NCI-H1092 treated with DMSO at 0.1 percent for 48 hours (cell line): ENCODE measurements around the gene ZNF333.

ENCODE experiments used
- DNase-seq: peaks from one replicate; lab custom pipeline; 2025; lab: John Stamatoyannopoulos, UW

The ZNF333 gene

DNA sequence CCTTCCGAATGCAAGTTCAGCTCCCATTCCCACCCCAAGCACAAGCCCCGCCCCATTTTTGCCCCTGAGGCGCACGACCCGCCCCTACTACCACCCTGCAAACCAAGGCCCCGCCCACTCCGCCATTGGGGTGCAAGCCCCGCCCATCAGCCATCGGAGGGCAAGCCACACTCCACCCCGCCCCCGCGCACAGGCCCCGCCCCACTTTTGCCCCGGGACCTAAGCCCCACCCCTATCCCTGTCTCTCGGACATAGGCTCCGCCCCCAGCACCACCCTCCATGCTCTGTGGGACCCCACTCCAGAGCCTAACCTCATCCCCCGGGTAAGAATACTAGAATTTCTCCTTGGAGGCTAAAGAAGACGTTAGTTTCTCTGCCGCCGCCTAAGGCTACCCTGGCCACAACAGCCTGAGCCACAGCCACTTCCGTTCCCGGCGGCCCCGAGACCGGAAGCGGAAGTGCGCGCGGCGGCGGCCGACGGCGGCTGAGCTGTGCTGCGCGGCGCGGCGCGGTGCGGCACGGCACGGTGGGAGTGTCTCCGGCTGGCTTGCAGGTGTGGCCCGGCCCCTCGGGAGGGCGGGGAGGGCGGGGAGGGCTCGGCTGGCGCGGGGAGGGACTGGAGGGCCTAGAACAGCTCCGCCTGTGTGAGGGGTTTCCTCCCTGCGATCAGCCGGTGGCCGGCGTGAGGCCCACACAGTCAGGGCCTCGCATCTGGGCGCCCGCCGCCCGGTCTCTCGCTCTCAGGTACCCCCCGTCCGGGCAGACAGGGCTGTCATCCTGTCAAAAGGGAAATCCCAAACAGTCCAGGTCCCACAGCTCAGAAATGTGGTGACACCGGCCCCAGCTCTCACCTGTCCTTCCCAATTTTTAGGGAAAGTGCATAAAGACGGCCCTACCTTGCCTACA is at the start of gene ZNF333:
TSS of gene ZNF333 (plus strand) at position 451 of the 906 bp plus-strand sequence. CDS start 3,444 bp downstream, outside the sequence.
- peak; percentile 95 for DNase-seq

- DNase-seq, result no peak
Measured at GRCh38 chr19:14648506-14648905, 41.3 kb upstream of the ZNF333 start.

DNA sequence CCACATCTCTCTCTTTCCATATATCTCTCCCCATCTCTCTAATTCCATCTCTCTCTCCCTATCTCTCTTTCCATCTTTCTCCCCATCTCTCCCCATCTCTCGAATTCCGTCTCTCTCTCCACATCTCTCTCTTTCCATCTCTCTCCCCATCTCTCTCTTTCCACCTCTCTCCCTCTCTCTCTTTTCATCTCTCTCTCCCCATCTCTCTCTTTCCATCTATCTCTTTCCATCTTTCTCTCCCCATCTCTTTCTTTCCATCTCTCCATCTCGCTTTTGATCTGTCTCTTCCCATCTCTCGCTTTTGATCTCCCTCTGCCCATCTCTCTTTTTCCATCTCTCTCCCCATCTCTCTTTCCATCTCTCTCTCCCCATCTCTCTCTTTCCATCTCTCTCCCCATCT is 40.8 kb upstream of the ZNF333 start:
- DNase-seq, result no peak

DNA sequence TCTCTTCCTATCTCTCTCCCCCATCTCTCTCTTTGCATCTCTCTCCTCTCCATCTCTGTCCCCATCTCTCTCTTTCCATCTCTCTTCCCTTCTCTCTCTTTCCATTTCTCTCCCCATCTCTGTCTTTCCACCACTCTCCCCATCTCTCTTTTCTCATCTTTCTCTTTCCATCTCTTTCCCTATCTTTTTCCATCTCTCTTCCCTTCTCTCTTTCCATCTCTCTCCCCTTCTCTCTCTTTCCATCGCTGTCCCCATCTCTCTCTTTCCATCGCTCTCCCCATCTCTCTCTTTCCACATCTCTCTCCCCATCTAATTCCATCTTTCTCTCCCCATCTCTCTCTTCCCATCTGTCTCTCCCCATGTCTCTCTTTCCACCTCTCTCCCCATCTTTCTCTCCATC is 39.7 kb upstream of the ZNF333 start:
- no peak for DNase-seq

GRCh38 chr19:14654786-14655560 is 34.9 kb upstream of the ZNF333 start:
- DNase-seq, result no peak

- no peak for DNase-seq
Measured at GRCh38 chr19:14655726-14656125, 34.1 kb upstream of the ZNF333 start.

DNA sequence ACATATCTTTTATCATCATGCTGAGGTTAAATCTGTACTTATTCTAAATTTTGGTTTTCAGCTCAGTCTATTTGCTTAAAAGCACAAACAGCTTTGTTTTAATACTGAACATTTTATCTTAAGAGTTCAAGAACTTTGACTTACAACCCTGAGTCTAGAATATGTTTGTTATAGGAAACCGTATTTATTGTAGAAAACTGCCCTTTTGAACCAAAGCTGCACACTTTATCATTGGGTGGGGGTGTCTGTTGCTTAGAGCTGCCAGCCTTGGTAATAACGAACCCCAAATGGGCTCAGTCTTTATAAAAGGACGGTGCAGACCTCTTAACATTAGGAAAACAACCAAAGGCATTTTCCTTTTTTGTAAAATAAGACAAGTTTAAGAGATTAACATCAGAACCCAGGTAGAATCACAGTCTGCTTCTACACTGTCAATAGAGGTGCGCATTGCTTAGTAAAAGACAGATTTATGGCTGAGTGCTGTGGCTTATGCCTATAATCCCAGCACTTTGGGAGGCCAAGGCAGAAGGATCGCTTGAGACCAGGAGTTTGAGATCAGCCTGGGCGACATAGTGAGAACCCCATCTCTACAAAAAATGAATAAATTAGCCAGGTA is 29.9 kb upstream of the ZNF333 start:
- DNase-seq, result no peak

DNA sequence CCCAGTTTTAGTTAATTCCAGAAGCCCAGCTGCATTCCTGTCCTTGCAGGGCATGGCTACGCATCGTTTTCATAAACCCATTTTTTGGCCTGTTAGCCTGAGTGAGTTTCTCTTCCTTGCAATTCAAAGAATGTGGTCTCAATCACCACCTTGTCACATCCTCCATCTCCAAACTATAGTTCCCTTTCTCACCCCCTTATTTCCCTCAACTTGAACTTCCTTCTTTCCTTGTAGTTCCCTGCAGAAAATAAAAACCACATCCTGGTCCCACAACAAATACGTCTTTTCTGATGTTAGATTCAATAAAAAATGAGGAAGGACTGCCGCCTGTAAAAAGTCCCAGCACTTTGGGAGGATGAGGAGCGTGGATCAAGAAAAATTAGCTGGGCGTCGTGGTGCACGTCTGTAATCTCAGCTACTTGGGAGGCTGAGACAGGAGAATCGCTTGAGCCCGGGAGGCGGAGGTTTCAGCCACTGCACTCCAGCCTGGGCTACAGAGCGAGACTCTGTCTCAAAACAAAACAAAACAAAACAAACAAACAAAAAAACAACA is 28.4 kb upstream of the ZNF333 start:
- DNase-seq, result no peak

DNA sequence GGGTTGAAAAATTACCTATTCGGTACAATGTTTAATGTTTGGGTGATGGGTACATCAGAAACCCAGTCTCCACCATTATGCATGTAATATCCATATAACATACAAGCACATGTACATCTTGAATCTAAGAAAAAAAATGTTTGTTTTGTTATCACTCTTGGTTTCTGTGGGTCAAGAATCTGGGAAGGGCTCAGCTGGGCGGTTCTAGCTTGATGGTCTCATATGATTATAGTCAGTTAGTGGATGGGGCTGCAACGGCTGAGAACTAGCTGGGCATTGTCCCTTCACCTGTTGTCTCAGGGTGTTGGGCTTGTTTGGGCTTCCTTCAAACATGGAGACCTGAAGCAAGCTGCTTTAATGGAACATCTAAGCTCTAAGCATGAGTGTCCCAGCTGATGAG is 19.9 kb upstream of the ZNF333 start:
- DNase-seq, result no peak

DNA sequence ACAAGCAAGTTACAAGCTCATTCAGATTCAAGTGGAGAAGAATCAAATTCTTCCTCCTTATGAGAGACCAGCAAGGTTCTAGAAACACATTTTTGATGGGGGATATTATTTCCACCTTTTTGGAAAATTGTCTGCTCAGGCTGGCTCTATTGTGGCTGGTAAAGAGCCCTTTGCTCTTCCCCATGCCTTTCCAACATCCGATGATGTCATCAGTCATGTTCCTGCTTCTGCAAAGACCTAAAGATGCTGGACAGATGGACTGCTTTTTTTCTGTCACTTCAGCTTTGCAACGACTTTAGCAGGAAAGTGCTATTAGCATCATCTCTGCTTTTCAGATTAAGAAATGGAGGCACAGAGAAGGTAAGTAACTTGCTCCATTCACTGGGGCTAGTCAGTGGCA is 19.4 kb upstream of the ZNF333 start:
- no peak for DNase-seq

DNA sequence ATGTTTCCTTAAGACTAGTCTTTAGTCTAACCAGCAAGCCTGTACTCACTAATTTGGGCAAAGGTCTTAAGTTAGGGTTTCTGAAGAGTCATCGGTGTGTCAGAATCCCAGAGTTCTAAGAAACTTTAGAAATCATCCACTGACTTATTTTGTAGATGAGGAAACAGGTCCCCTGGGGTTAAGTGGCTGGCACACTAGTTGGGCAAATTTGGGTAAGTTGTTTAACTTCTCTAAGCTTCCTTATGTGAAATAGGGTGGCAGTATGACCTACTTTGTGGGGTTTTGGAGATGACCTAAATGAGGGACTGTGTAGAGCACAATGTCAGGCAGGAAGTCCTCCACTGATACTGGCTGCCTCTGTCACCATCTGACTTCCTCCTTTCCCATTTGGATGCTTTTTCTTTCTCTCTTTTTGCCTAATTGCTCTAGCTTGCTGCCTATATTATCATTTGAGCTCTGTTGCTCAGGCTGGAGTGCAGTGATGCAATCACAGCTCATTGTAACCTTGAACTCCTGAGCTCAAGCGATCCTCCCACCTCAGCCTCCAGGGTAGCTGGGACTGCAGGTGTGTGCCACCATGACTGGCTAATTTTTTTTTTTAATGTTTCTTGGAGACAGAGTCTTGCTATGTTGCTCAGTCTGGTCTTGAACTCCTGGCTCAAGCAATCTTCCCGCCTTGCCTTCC is 17.5 kb upstream of the ZNF333 start:
- DNase-seq, result no peak

GRCh38 chr19:14673088-14673487 is 16.8 kb upstream of the ZNF333 start:
- DNase-seq, result no peak

DNA sequence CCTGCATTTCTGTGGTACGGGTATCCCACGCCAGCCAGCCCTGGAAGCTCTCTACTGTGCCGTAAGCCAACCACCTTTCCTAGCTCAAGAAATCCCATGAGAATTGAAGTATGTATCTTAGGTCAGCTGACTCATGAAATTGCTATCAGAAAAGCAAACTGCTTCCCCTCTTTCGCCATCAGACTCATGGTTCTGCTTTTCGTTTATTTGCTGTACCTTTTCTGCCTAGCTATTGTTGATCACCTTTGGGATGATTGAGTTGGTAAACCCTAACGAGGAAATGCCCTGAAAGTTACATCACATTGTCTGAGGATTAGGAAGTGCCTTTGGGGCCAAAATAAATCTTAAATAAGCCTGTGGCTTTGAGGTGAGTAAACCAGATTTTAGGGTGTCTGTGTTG is 15.1 kb upstream of the ZNF333 start, which contains the start of gene ADGRE3:
TSS of gene ADGRE3 (minus strand) at position 81 of the 400 bp plus-strand sequence. CDS start at position 7, 74 bp downstream.
- no peak for DNase-seq

DNA sequence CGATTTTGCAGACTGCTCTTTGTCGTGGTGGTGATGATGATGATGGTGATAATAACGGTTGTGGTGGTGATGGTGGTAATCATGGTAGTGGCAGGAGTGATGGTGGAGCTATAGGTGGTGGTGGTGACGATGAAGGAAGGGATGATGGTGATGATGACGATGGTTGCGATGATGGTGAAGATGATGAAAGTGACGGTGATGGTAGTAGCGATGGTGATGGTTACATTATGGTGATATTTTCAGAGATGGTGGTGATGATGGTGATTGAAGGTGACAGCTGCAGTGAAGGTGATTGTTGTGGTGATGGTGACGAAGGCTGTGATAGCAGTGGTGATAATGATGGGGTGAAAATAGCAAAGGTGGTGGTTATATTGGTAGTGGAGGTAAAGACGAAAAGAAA is 13.1 kb upstream of the ZNF333 start:
- no peak for DNase-seq

GRCh38 chr19:14677464-14677863 is 12.4 kb upstream of the ZNF333 start:
- DNase-seq, result no peak

DNA sequence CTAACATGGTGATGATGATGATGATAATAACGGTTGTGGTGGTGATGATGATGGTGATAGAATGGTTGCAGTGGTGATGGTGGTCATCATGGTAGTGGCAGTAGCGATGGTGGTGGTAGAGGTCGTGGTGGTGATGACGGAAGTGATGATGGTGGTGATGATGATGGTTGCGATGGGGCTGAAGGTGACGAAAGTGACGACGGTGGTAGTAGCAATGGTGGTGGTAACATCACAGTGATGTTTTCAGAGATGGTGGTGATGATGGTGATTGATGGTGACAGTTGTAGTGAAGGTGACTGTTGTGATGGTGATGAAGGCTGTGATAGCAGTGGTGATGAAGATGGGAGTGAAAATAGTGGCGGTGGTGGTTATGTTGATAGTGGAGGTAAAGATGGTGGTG is 11.6 kb upstream of the ZNF333 start:
- DNase-seq, result no peak

- no peak for DNase-seq
Measured at GRCh38 chr19:14682084-14682483, 7.8 kb upstream of the ZNF333 start.

DNA sequence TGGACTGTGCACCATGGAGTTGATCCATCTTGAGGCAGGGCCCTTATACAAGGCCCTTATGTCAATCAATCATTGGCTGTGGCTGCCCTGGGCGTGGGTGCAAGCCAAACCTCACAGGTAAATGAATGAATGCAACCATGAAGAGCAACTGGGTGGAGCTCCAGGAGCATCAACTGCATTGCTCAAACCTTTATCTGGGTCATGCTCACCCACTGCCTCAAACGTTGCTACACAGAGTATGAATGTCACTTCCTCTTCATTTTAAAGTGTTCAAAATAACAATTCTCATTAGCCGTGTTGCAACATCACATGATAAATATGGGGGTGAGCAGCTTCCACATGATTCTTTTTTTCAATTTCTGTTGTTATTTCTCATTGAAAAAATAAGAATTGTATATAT is 6.4 kb upstream of the ZNF333 start:
- no peak for DNase-seq

GRCh38 chr19:14686411-14686810 is 3.4 kb upstream of the ZNF333 start:
- DNase-seq, result peak; percentile 33

DNA sequence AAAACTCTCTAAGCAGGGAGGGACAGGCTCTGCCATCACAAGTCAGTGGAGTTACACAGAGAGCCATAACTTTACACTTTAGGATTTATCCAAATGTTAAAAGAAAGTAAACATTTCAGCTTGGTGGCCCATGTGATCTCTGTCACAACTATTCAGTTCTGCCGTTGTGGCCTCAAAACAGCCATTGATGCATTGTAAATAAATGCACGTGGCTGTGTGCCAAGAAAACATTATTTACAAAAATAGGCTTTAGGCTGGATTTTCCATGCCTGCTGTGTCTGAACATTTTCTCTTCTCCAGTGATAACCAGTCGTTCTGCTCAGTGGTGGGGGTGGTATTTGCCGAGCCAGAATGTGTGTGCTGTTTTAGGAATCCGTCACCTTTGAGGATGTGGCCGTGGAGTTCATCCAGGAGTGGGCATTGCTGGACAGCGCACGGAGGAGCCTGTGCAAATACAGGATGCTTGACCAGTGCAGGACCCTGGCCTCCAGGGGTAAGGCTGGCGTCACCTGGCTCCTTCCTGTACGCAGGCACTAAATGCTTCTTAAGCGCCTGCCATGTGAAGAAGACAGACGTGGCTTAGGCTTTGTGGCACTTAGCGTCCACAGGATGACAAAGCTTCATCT is 4.9 kb downstream of the ZNF333 start:
- no peak for DNase-seq

- no peak for DNase-seq
Measured at GRCh38 chr19:14695471-14695870, 5.6 kb downstream of the ZNF333 start.
